HG03103 (cell line): ENCODE data around the gene KIF16B.
"Not testable (repeated sequence)": the region's sequence is repeated elsewhere in the genome, so short reads cannot be mapped to it uniquely, and the experiment has no call there.

Experiments
- ATAC-seq: cut with Tn5 transposase; IDR thresholded peaks from one replicate; pipeline ENCODE4 v1.9.1; 2021; ENCODE audit warnings: low read depth; ENCODE audit not compliant: unreplicated experiment

Gene KIF16B

GRCh38 chr20:16271450-16271849 is 301.8 kb downstream of the KIF16B start:
- no peak for ATAC-seq

- ATAC-seq: no peak
Measured at GRCh38 chr20:16270989-16271388, 302.3 kb downstream of the KIF16B start.

- ATAC-seq: no peak
Measured at GRCh38 chr20:16270314-16270931, 302.8 kb downstream of the KIF16B start.

- ATAC-seq: no peak
Measured at GRCh38 chr20:16267526-16267925, 305.7 kb downstream of the KIF16B start.

GRCh38 chr20:16265334-16265733 is 307.9 kb downstream of the KIF16B start:
- no peak for ATAC-seq

GRCh38 chr20:16263582-16263981 is 309.7 kb downstream of the KIF16B start:
- no peak for ATAC-seq

GRCh38 chr20:16262594-16262993 is 310.7 kb downstream of the KIF16B start:
- ATAC-seq: no peak

GRCh38 chr20:16261733-16262273 is 311.4 kb downstream of the KIF16B start:
- no peak for ATAC-seq

GRCh38 chr20:16260911-16261310 is 312.3 kb downstream of the KIF16B start:
- ATAC-seq: no peak

GRCh38 chr20:16260133-16260532 is 313.1 kb downstream of the KIF16B start:
- not testable (repeated sequence) for ATAC-seq

- no peak for ATAC-seq
Measured at GRCh38 chr20:16258766-16259165, 314.5 kb downstream of the KIF16B start.

- no peak for ATAC-seq
Measured at GRCh38 chr20:16257813-16258430, 315.3 kb downstream of the KIF16B start.

GRCh38 chr20:16257021-16257420 is 316.2 kb downstream of the KIF16B start:
- ATAC-seq: no peak

GRCh38 chr20:16246870-16247269 is 326.4 kb downstream of the KIF16B start:
- ATAC-seq: no peak

- no peak for ATAC-seq
Measured at GRCh38 chr20:16246291-16246690, 327.0 kb downstream of the KIF16B start.

- ATAC-seq: no peak
Measured at GRCh38 chr20:16245879-16246278, 327.4 kb downstream of the KIF16B start.

GRCh38 chr20:16244892-16245291 is 328.4 kb downstream of the KIF16B start:
- no peak for ATAC-seq

- ATAC-seq: no peak
Measured at GRCh38 chr20:16243470-16243869, 329.8 kb downstream of the KIF16B start.

GRCh38 chr20:16241911-16242310 is 331.3 kb downstream of the KIF16B start:
- no peak for ATAC-seq

- ATAC-seq: no peak
Measured at GRCh38 chr20:16240355-16240754, 332.9 kb downstream of the KIF16B start.

GRCh38 chr20:16236589-16237241 is 336.5 kb downstream of the KIF16B start:
- no peak for ATAC-seq

GRCh38 chr20:16230402-16230801 is 342.8 kb downstream of the KIF16B start:
- no peak for ATAC-seq
